ENCODE results near the gene ZNF839.
A peak's percentile ranks its signal among the peaks of the same experiment; 100 is the strongest.
"Not testable (repeated sequence)": the region's sequence is repeated elsewhere in the genome, so short reads cannot be mapped to it uniquely, and the experiment has no call there.

The ZNF839 gene

DNA sequence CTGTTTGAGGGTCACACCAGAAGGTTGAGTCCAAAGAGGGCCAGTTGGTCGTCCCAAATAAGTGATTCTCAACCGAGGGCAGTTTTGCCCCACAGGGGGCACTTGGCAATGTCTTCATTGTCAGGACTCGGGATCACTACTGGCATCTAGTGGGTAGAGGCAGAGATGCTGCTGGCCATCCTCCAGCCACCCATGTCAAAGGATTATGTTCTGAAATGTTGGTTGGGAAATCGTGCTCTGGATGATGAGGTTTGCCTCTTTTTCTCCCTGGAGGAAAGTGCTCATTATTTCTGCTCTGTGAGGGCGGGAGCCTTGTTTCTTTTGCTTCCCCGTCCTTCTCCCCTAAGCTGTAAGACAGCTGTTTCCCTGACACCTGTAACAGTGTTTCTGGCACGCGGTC lies 3.6 kb downstream of the ZNF839 start:
- TF ChIP-seq, protein P1, sequence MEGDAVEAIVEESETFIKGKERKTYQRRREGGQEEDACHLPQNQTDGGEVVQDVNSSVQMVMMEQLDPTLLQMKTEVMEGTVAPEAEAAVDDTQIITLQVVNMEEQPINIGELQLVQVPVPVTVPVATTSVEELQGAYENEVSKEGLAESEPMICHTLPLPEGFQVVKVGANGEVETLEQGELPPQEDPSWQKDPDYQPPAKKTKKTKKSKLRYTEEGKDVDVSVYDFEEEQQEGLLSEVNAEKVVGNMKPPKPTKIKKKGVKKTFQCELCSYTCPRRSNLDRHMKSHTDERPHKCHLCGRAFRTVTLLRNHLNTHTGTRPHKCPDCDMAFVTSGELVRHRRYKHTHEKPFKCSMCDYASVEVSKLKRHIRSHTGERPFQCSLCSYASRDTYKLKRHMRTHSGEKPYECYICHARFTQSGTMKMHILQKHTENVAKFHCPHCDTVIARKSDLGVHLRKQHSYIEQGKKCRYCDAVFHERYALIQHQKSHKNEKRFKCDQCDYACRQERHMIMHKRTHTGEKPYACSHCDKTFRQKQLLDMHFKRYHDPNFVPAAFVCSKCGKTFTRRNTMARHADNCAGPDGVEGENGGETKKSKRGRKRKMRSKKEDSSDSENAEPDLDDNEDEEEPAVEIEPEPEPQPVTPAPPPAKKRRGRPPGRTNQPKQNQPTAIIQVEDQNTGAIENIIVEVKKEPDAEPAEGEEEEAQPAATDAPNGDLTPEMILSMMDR (IDR thresholded peaks at IDR 0.05; ENCODE audit: low read depth, low read length): peak; percentile 73
- in situ Hi-C loops (cut with HindIII; ENCODE audit: low sequenced_read_pairs): no loop called here
- no peak overlapping the region for H3K4me3 ChIP-seq (ENCODE audit: low read depth, low read length)
- peak; percentile 69 for DNase-seq (ENCODE audit: low read depth, low spot score)

GRCh38 chr14:102325791-102326345 lies 6.3 kb downstream of the ZNF839 start:
- TF ChIP-seq, protein P1 (IDR thresholded peaks at IDR 0.05; ENCODE audit: low read depth, low read length): no peak
- in situ Hi-C loops (cut with HindIII; ENCODE audit: low sequenced_read_pairs): no loop called here

DNA sequence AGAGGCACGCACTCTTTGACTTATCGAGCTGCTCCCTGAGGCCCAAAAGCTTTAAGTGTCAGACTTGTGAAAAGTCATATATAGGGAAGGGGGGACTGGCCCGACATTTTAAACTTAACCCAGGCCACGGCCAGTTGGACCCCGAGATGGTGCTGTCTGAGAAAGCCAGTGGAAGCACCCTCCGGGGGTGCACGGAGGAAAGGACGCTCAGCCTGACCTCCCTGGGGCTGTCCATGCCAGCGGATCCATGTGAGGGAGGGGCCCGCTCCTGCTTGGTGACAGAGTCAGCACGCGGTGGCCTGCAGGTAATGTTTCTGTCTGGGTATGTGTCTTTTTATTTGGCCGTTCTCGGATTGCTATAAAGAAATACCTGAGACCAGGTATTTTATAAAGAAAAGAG lies 7.0 kb downstream of the ZNF839 start:
- H3K4me3 ChIP-seq (ENCODE audit: low read depth, low read length): no peak overlapping the region
- TF ChIP-seq, protein P1 (IDR thresholded peaks at IDR 0.05; ENCODE audit: low read depth, low read length): no peak
- DNase-seq (ENCODE audit: low read depth, low spot score): no peak
- in situ Hi-C loops (cut with HindIII; ENCODE audit: low sequenced_read_pairs): no loop called here

More at GRCh38 chr14:102325791-102326345, 6.3 kb downstream of the ZNF839 start:
- H3K4me3 ChIP-seq (ENCODE audit: low read depth, low read length): no peak overlapping the region
- peak; percentile 7 for DNase-seq (ENCODE audit: low read depth, low spot score)

DNA sequence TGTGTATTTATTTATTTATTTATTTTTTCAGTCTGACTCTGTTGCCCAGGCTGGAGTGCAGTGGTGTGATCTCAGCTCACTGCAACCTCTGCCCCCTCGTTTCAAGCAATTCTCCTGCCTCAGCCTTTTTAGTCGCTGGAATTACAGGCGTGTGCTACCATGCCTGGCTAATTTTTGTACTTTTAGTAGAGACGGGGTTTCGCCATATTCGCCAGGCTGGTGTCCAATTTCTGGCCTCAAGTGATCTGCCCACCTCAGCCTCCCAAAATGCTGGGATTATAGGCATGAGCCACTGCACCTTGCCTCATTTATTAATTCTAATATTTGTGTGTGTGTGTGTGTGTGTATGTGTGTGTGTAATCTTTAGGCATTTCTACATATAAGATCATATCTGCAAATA lies 9.8 kb downstream of the ZNF839 start:
- DNase-seq (ENCODE audit: low read depth, low spot score); in situ Hi-C loops (cut with HindIII; ENCODE audit: low sequenced_read_pairs); H3K4me3 ChIP-seq (ENCODE audit: low read depth, low read length): not testable (repeated sequence)

- DNase-seq (ENCODE audit: low read depth, low spot score): no peak
- in situ Hi-C loops (cut with HindIII; ENCODE audit: low sequenced_read_pairs): no loop called here
- H3K4me3 ChIP-seq (ENCODE audit: low read depth, low read length): no peak overlapping the region
- TF ChIP-seq, protein P1 (IDR thresholded peaks at IDR 0.05; ENCODE audit: low read depth, low read length): no peak
These were observed 11.3 kb downstream of the ZNF839 start for GRCh38 chr14:102330806-102331205.

DNA sequence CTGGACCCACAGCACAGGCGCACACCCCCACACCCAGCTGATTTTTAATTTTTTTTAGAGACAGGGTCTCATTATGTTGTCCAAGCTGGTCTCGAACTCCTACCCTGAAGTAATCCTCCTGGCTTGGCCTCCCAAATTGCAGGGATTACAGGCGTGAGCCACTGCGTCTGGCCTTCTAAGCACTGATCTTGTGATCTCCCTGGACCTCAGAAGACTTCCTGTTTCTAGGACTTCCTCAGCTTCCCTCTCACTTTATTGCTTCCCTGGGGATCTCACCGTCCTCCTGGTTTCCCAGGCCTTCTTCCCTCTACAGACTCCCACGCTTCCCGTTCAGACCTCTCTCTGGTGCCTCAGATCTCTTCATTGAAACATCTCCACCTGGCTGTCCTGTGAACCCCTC lies 13.8 kb downstream of the ZNF839 start:
- H3K4me3 ChIP-seq (ENCODE audit: low read depth, low read length): no peak overlapping the region
- DNase-seq (ENCODE audit: low read depth, low spot score): no peak
- TF ChIP-seq, protein P1 (IDR thresholded peaks at IDR 0.05; ENCODE audit: low read depth, low read length): no peak
- in situ Hi-C loops (cut with HindIII; ENCODE audit: low sequenced_read_pairs): no loop called here

DNA sequence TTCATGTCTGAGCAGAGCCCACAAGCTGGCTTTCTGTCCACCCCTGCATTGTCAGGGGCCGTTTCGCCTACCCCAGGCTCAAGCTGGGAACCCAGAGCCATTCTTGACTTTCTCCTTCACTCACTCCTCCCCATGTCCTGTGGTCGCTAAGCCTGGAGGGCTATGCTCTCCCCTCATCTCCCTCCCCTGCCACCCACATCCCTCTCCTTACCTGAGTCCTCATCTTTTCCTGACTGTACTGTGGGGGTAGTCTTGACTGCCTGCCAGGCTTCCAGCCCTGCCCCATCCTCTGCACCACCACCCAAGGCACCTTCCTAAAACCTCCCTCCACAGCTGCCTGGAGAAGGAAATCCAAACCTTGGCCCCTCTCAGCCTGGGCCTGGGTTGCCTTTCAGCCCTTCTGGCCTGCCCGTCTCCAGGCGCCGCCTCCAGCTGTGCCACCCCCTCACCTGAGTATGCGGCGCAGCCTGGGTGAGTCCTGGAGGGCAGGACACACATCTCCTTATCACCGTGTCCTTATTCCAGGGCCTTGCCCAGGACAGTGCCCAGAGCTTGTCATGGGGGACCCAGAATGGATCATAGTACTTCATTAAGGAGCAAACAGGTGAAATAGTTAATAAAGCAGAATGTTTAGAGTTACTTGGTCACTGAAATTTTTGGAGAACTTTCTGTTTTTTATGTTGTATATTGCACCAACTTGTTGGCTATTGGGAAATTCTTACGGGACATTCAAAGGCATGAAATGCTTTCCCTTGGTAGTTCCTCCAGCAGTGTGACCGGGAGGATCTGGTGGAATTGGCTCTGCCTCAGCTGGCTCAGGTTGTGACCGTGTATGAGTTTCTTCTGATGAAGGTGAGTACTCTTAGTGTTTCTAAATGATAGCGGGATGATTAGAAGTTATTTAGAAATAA lies 14.5 kb downstream of the ZNF839 start:
- no peak for DNase-seq (ENCODE audit: low read depth, low spot score)
- TF ChIP-seq, protein P1 (IDR thresholded peaks at IDR 0.05; ENCODE audit: low read depth, low read length): no peak
- no peak overlapping the region for H3K4me3 ChIP-seq (ENCODE audit: low read depth, low read length)
- in situ Hi-C loops (cut with HindIII; ENCODE audit: low sequenced_read_pairs): no loop called here

All from astrocyte of the spinal cord (primary cell).